Measurements from ENCODE around the gene CCDC38. TPM values are rescaled to one million over a fixed set of nuclear protein-coding genes. Genes with fewer than 3 reads are reported as not detected.

The CCDC38 gene
- total RNA-seq (2014; rRNA removed; shearing (Covaris generic)) = 0.39 TPM in 1 of 2 replicates, not detected in the other

- Histone ChIP-seq H3K4me1 (replicated peaks) (peaks cover 10% of the 10 kb centered on the region), H3K27ac (peak within 1 kb of the TSS; percentile 63), H3K4me3 (peak within 1 kb of the TSS; percentile 62), H3K36me3 (no peaks in the 10 kb centered on the region), H3K9me3 (replicated peaks) (no peaks in the 10 kb centered on the region), H3K27me3 (replicated peaks) (peaks cover 3% of the 10 kb centered on the region; the same call in 1 of the 2 replicates)
- peak; percentile 62 to 81 for DNase-seq (ENCODE audit: low read depth in 1 of 2, low spot score in 2 of 2)
These were observed at the start of gene CCDC38 for GRCh38 chr12:95942524-95943329. TSS of gene CCDC38 (minus strand) at chr12:95942614. CDS start at chr12:95936509, 6,105 bp downstream.

GRCh38 chr12:95990136-95990535 lies 47.7 kb upstream of the CCDC38 start:
- peaks cover 60% of the 10 kb centered on the region for H3K27me3 ChIP-seq (replicated peaks)
- H3K9me3 ChIP-seq (replicated peaks) = peaks cover 18% of the 10 kb centered on the region; the same call in 1 of the 2 replicates
- peaks cover 13% of the 10 kb centered on the region for H3K4me1 ChIP-seq (replicated peaks)
- H3K4me3 ChIP-seq = no peak overlapping the region
- H3K27ac ChIP-seq = no peak overlapping the region
- peak in 1 of 2 experiments; percentile 84 for DNase-seq (ENCODE audit: low read depth in 1 of 2, low spot score in 2 of 2)
- H3K36me3 ChIP-seq = no peaks in the 10 kb centered on the region

- Histone ChIP-seq H3K36me3 (no peaks in the 10 kb centered on the region), H3K4me3 (no peak overlapping the region), H3K4me1 (replicated peaks) (peaks cover 7% of the 10 kb centered on the region), H3K9me3 (replicated peaks) (peaks cover 18% of the 10 kb centered on the region; the same call in 1 of the 2 replicates), H3K27me3 (replicated peaks) (peaks cover 63% of the 10 kb centered on the region), H3K27ac (no peak overlapping the region)
- peak; percentile 58 to 64 for DNase-seq (ENCODE audit: low read depth in 1 of 2, low spot score in 2 of 2)
These were observed 47.2 kb upstream of the CCDC38 start for GRCh38 chr12:95989504-95990123.

- no peaks in the 10 kb centered on the region for H3K36me3 ChIP-seq
- H3K27me3 ChIP-seq (replicated peaks) = peaks cover 66% of the 10 kb centered on the region
- H3K27ac ChIP-seq = no peak overlapping the region
- DNase-seq (ENCODE audit: low read depth in 1 of 2, low spot score in 2 of 2) = peak; percentile 56 to 75
- no peak overlapping the region for H3K4me3 ChIP-seq
- H3K4me1 ChIP-seq (replicated peaks) = no peaks in the 10 kb centered on the region
- peaks cover 18% of the 10 kb centered on the region; the same call in 1 of the 2 replicates for H3K9me3 ChIP-seq (replicated peaks)
These were observed 46.3 kb upstream of the CCDC38 start for GRCh38 chr12:95988506-95989275.

- Histone ChIP-seq H3K4me3 (no peak overlapping the region), H3K4me1 (replicated peaks) (no peaks in the 10 kb centered on the region), H3K9me3 (replicated peaks) (0 out of 2 replicates have a peak, but pooled peaks cover 11% of the 10 kb centered on the region), H3K27ac (no peak overlapping the region), H3K27me3 (replicated peaks) (peaks cover 69% of the 10 kb centered on the region), H3K36me3 (no peaks in the 10 kb centered on the region)
- DNase-seq (ENCODE audit: low read depth in 1 of 2, low spot score in 2 of 2) = peak; percentile 61 to 88
These were observed 44.5 kb upstream of the CCDC38 start for GRCh38 chr12:95986635-95987570.

GRCh38 chr12:95984682-95985081 lies 42.3 kb upstream of the CCDC38 start:
- DNase-seq (ENCODE audit: low read depth in 1 of 2, low spot score in 2 of 2) = peak in 1 of 2 experiments; percentile 42
- Histone ChIP-seq H3K4me3 (no peak overlapping the region), H3K27ac (no peak overlapping the region), H3K4me1 (replicated peaks) (no peaks in the 10 kb centered on the region), H3K9me3 (replicated peaks) (0 out of 2 replicates have a peak, but pooled peaks cover 10% of the 10 kb centered on the region), H3K27me3 (replicated peaks) (peaks cover 63% of the 10 kb centered on the region), H3K36me3 (no peaks in the 10 kb centered on the region)

- Histone ChIP-seq H3K4me1 (replicated peaks) (no peaks in the 10 kb centered on the region), H3K27me3 (replicated peaks) (peaks cover 54% of the 10 kb centered on the region), H3K9me3 (replicated peaks) (peaks cover 13% of the 10 kb centered on the region; the same call in 1 of the 2 replicates), H3K4me3 (no peak overlapping the region), H3K27ac (no peak overlapping the region), H3K36me3 (no peaks in the 10 kb centered on the region)
- DNase-seq (ENCODE audit: low read depth in 1 of 2, low spot score in 2 of 2) = peak in 1 of 2 experiments; percentile 58
These were observed 40.2 kb upstream of the CCDC38 start for GRCh38 chr12:95982602-95983001.

GRCh38 chr12:95980437-95980836 lies 38.0 kb upstream of the CCDC38 start:
- H3K27ac ChIP-seq = no peak overlapping the region
- H3K9me3 ChIP-seq (replicated peaks) = peaks cover 24% of the 10 kb centered on the region
- H3K4me3 ChIP-seq = no peak overlapping the region
- H3K4me1 ChIP-seq (replicated peaks) = peaks cover 11% of the 10 kb centered on the region
- peak in 1 of 2 experiments; percentile 81 for DNase-seq (ENCODE audit: low read depth in 1 of 2, low spot score in 2 of 2)
- H3K27me3 ChIP-seq (replicated peaks) = peaks cover 39% of the 10 kb centered on the region
- no peaks in the 10 kb centered on the region for H3K36me3 ChIP-seq

GRCh38 chr12:95978774-95979173 lies 36.4 kb upstream of the CCDC38 start:
- Histone ChIP-seq H3K9me3 (replicated peaks) (peaks cover 31% of the 10 kb centered on the region), H3K36me3 (no peaks in the 10 kb centered on the region), H3K27me3 (replicated peaks) (peaks cover 36% of the 10 kb centered on the region), H3K4me3 (no peak overlapping the region), H3K27ac (no peak overlapping the region), H3K4me1 (replicated peaks) (peaks cover 11% of the 10 kb centered on the region)
- DNase-seq (ENCODE audit: low read depth in 1 of 2, low spot score in 2 of 2) = peak in 1 of 2 experiments; percentile 58

GRCh38 chr12:95978351-95978750 lies 35.9 kb upstream of the CCDC38 start:
- Histone ChIP-seq H3K4me1 (replicated peaks) (peaks cover 11% of the 10 kb centered on the region), H3K9me3 (replicated peaks) (peaks cover 32% of the 10 kb centered on the region), H3K4me3 (no peak overlapping the region), H3K36me3 (no peaks in the 10 kb centered on the region), H3K27ac (no peak overlapping the region), H3K27me3 (replicated peaks) (peaks cover 36% of the 10 kb centered on the region)
- DNase-seq (ENCODE audit: low read depth in 1 of 2, low spot score in 2 of 2) = peak; percentile 61 to 69

GRCh38 chr12:95977764-95978305 lies 35.4 kb upstream of the CCDC38 start:
- peaks cover 11% of the 10 kb centered on the region for H3K4me1 ChIP-seq (replicated peaks)
- H3K36me3 ChIP-seq = no peaks in the 10 kb centered on the region
- no peak overlapping the region for H3K27ac ChIP-seq
- DNase-seq (ENCODE audit: low read depth in 1 of 2, low spot score in 2 of 2) = peak; percentile 55 to 89
- H3K9me3 ChIP-seq (replicated peaks) = peaks cover 32% of the 10 kb centered on the region
- peaks cover 36% of the 10 kb centered on the region for H3K27me3 ChIP-seq (replicated peaks)
- no peak overlapping the region for H3K4me3 ChIP-seq

GRCh38 chr12:95976416-95976832 lies 34.0 kb upstream of the CCDC38 start:
- H3K27ac ChIP-seq = no peak overlapping the region
- H3K9me3 ChIP-seq (replicated peaks) = peaks cover 32% of the 10 kb centered on the region
- no peak overlapping the region for H3K4me3 ChIP-seq
- peak; percentile 83 to 85 for DNase-seq (ENCODE audit: low read depth in 1 of 2, low spot score in 2 of 2)
- H3K27me3 ChIP-seq (replicated peaks) = peaks cover 26% of the 10 kb centered on the region
- no peaks in the 10 kb centered on the region for H3K36me3 ChIP-seq
- H3K4me1 ChIP-seq (replicated peaks) = peaks cover 11% of the 10 kb centered on the region
